ENCODE measurements around the gene USP27X. TPM values are rescaled to one million over a fixed set of nuclear protein-coding genes. Genes with fewer than 3 reads are reported as not detected.

USP27X gene
- total RNA-seq, 1 donor from 2014 or later, result 1.9 TPM

- peak; percentile 2 for ATAC-seq
- DNase-seq, result no peak
- intact Hi-C loops (cut with micrococcal nuclease), result no loop called here
Measured at GRCh38 chrX:49879656-49880277, 483 bp downstream of the USP27X start.

DNA sequence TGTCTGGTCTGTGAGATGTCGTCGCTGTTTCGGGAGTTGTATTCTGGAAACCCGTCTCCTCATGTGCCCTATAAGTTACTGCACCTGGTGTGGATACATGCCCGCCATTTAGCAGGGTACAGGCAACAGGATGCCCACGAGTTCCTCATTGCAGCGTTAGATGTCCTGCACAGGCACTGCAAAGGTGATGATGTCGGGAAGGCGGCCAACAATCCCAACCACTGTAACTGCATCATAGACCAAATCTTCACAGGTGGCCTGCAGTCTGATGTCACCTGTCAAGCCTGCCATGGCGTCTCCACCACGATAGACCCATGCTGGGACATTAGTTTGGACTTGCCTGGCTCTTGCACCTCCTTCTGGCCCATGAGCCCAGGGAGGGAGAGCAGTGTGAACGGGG lies 1.4 kb downstream of the USP27X start:
- intact Hi-C loops (cut with micrococcal nuclease), result no loop called here
- DNase-seq, result no peak

GRCh38 chrX:49884290-49884862 lies 5.1 kb downstream of the USP27X start:
- intact Hi-C loops (cut with micrococcal nuclease), result no loop called here
- peak; percentile 73 for DNase-seq
- peak; percentile 50 for ATAC-seq

More for the DNA sequence above, 1.4 kb downstream of the USP27X start:
- ATAC-seq, result no peak

- DNase-seq (no peak), ATAC-seq (no peak)
- intact Hi-C loops (cut with micrococcal nuclease), result no loop called here
Measured at GRCh38 chrX:49892542-49892941, 13.3 kb downstream of the USP27X start.

DNA sequence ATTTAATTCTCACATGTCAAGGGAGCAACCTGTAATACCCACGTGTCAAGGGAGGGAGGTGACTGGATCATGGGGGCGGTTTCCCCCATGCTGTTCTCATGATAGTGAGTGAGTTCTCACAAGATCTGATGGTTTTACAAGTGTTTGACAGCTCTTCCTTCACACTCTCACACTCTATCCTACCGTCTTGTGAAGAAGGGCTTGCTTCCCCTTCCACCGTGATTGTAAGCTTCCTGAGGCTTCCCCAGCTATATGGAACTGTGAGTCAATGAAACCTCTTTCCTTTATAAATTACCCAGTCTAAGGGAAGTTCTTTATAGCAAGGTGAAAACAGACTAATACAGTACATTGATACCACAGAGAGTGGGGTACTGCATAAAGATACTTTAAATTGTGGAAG lies 17.7 kb downstream of the USP27X start:
- DNase-seq (no peak), ATAC-seq (no peak)
- intact Hi-C loops (cut with micrococcal nuclease), result no loop called here

GRCh38 chrX:49901048-49901447 lies 21.8 kb downstream of the USP27X start:
- ATAC-seq (no peak), DNase-seq (no peak)
- intact Hi-C loops (cut with micrococcal nuclease), result no loop called here

DNA sequence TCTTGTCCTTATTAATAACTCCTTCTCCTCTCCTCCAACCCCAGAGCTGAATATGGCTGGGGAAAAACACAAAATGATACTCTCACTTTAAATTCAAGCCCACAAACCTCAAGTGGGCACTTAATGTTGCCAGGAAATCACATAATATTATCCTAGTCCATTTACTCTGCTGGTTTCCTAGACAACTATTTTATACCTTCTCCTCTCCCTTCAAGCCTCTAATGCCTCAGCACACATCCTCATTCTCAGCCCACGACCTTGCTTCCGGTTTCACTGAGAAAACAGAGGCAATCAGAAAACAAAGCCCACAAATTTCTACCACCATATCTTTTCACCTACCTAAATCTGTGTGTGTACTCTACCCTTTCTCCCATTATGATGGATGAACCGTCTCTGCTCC lies 31.1 kb downstream of the USP27X start:
- ATAC-seq (no peak), DNase-seq (no peak)
- intact Hi-C loops (cut with micrococcal nuclease), result no loop called here

DNA sequence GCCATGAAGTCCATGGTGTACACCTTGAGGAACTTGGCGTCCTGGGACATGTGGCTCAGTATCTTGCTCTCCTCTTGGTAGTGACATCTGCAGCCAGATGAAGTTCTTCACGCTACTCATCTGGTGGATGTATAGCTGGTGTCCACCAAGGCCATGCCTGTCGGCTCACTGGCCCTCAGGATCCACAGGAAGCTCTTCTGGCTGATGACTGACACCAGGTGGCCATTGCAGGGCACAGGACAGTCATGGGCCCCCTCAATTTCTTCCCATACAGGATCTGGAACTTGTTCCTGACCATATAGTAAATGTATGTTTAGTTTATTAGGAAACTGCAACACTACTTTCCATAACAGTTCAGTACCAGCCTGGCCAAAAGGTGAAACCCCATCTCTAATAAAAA lies 32.8 kb downstream of the USP27X start:
- no peak for ATAC-seq
- intact Hi-C loops (cut with micrococcal nuclease), result no loop called here
- DNase-seq, result no peak

GRCh38 chrX:49912861-49913260 lies 33.6 kb downstream of the USP27X start:
- intact Hi-C loops (cut with micrococcal nuclease), result no loop called here
- no peak for ATAC-seq
- no peak for DNase-seq

DNA sequence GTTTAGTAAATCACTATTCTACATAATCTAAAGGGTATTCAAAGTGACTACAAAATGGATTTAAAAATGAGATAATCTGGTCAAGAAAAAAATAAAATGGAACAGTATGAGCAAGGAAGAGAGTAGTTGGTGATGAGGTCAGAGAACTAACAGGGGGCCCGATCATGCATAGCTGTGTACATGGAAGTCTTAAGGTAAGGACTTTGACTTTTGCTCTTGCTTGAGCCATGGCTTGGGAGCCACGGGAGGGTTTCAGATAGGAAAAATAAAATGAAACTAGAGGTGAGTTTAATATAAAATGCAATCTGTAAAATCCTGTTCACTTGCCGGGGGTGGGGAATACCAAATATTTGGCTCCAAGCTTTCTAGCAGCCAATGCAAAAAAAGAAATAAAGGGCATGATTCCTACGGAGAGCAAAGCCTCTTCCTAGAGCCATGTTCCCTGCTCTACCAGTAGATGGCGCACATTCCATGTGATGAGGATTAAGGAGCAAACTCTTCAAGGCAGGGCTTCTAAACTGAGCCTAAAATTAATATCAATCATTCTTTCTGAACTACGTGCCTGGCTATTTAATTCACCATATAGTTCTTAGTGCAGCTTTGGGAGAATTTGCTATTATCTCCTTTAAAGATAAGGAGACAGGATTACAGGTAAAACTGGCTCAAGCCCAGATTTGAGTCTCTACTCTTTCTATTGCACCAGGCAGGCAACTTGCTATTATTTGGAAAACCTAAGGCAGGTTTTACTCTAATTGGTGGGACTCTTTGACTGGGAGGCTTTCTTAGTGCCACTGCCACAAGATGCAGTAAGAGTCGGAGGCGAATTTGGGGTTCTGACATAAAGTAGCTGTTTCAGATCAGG lies 36.3 kb downstream of the USP27X start:
- DNase-seq (no peak), ATAC-seq (peak; percentile 68)
- intact Hi-C loops (cut with micrococcal nuclease), result loop anchor here (5.0 kb wide), 1 partner anchor 167 kb away; no protein-coding TSS in a partner anchor

GRCh38 chrX:49919617-49920016 lies 40.3 kb downstream of the USP27X start:
- intact Hi-C loops (cut with micrococcal nuclease), result loop anchor here (5.0 kb wide), 1 partner anchor 163 kb away; no protein-coding TSS in a partner anchor
- no peak for ATAC-seq
- peak; percentile 44 for DNase-seq

GRCh38 chrX:49921109-49921508 lies 41.8 kb downstream of the USP27X start:
- ATAC-seq (no peak), DNase-seq (no peak)
- intact Hi-C loops (cut with micrococcal nuclease), result no loop called here

- intact Hi-C loops (cut with micrococcal nuclease), result no loop called here
- ATAC-seq (peak; percentile 99), DNase-seq (peak; percentile 98)
Measured at GRCh38 chrX:49922291-49923241, 43.3 kb downstream of the USP27X start, which contains the start of gene CLCN5. CLCN5 (plus strand) TSS chrX:49922596; CDS start chrX:49925299, 2,703 bp downstream.

- intact Hi-C loops (cut with micrococcal nuclease), result no loop called here
- ATAC-seq, result no peak
- DNase-seq, result no peak
Measured at GRCh38 chrX:49925176-49925575, 45.9 kb downstream of the USP27X start.

DNA sequence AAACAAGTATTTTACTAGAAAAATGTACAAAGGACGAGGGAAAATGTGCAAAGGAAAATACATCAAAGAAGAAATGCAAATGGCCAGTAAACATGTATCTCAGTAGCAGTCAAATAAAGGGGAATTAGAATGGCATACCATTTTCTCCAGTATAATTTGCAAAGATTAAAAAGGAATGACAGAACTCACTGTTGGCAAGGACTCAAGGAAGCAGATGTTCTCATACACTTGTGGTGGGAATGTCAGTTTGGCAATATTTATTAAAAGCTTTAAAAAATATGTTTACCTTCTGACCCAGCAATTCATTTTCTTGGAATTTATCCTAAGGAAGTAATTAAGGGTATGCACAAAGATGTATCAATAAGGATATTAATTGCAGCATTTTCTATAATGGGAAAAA lies 50.8 kb downstream of the USP27X start:
- intact Hi-C loops (cut with micrococcal nuclease), result no loop called here
- no peak for DNase-seq
- ATAC-seq, result no peak
